ENCODE data around the gene RAB11B. TPM values are rescaled to one million over a fixed set of nuclear protein-coding genes. Genes with fewer than 3 reads are reported as not detected.

The RAB11B gene
- total and polyA plus RNA-seq, 9 of the 15 experiments (the other 6 are each of a cell fraction or from before 2014, with no cell fraction given): 0.74 to 71.0 (median 13.8) TPM

DNA sequence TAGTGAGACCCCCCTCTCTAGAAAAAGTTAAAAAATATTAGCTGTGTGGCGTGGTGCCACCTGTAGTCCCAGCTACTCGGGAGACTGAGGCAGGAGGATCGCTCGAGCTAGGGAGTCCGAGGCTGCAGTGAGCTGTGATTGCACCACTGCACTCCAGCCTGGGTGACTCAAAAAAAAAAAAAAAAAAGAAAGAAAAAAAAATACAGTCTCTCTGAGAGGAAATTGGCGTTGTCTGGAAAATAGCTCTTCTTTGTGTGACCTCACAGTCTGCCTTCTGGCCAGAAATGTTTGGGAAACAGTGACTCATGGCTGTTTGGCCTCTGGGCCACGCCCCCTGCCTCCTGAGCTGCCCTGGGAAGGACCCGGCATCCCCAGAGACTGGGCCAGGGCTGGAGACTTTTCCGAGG is 33.7 kb downstream of the RAB11B start (continued):
- TF ChIP-seq, protein P1, sequence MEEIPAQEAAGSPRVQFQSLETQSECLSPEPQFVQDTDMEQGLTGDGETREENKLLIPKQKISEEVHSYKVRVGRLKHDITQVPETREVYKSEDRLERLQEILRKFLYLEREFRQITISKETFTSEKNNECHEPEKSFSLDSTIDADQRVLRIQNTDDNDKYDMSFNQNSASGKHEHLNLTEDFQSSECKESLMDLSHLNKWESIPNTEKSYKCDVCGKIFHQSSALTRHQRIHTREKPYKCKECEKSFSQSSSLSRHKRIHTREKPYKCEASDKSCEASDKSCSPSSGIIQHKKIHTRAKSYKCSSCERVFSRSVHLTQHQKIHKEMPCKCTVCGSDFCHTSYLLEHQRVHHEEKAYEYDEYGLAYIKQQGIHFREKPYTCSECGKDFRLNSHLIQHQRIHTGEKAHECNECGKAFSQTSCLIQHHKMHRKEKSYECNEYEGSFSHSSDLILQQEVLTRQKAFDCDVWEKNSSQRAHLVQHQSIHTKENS (CRISPR knock-in tag; IDR thresholded peaks at IDR 0.05): no peak
- peak; percentile 40 to 44; a peak in 1 of 4 replicates for TF ChIP-seq FOXK2 (conservative IDR thresholded peaks at IDR 0.05 in 1 of 2, IDR thresholded peaks at IDR 0.05 in 1 of 2; ENCODE audit: low read depth in 2 of 2)
- no peak for TF ChIP-seq ZBTB1 (CRISPR knock-in tag; IDR thresholded peaks at IDR 0.05; ENCODE audit: borderline replicate concordance, low read depth)
- peak; percentile 44; the same call in 1 of the 2 replicates for TF ChIP-seq SMARCA5 (IDR thresholded peaks at IDR 0.05)
- no peak for TF ChIP-seq ZNF165 (CRISPR knock-in tag; IDR thresholded peaks at IDR 0.05; ENCODE audit: borderline replicate concordance)
- TF ChIP-seq EWSR1 (IDR thresholded peaks at IDR 0.05; ENCODE audit: borderline replicate concordance, low read depth, partially characterized antibody): no peak
- no peak for TF ChIP-seq ZNF77 (CRISPR knock-in tag; IDR thresholded peaks at IDR 0.05)
- 0 out of 4 replicates have a peak, but pooled peaks of 1 of the 2 experiments have one; percentile 36 for TF ChIP-seq TBL1XR1 (IDR thresholded peaks at IDR 0.05; ENCODE audit: low read length in 2 of 2)
- no peak for TF ChIP-seq TRIM28 (IDR thresholded peaks at IDR 0.05)
- no peak for TF ChIP-seq TSC22D4 (tag; IDR thresholded peaks at IDR 0.05)
- peak; percentile 33 to 52; a peak in 3 of 4 replicates for TF ChIP-seq NRF1 (conservative IDR thresholded peaks at IDR 0.05 in 1 of 2, IDR thresholded peaks at IDR 0.05 in 1 of 2)
- TF ChIP-seq MXI1 (IDR thresholded peaks at IDR 0.05; ENCODE audit: low read depth, low read length): no peak
- TF ChIP-seq SAP30 (IDR thresholded peaks at IDR 0.05; ENCODE audit: borderline replicate concordance, insufficient read depth, low read depth, low read length, poor library complexity, severe bottlenecking): no peak
- TF ChIP-seq HDAC3 (IDR thresholded peaks at IDR 0.05; ENCODE audit: borderline replicate concordance, partially characterized antibody): no peak
- TF ChIP-seq ZNF384 (IDR thresholded peaks at IDR 0.05; ENCODE audit: low read depth, low read length): peak; percentile 97
- TF ChIP-seq RREB1 (CRISPR knock-in tag; IDR thresholded peaks at IDR 0.05): no peak
- peak; percentile 70 for TF ChIP-seq CEBPB (tag; IDR thresholded peaks at IDR 0.05)
- peak; percentile 35; the same call in 1 of the 2 replicates for TF ChIP-seq CBFA2T3 (IDR thresholded peaks at IDR 0.05)
- 0 out of 4 replicates have a peak, but pooled peaks of 1 of the 2 experiments have one; percentile 36 for TF ChIP-seq TEAD1 (CRISPR knock-in tag; IDR thresholded peaks at IDR 0.05)
- TF ChIP-seq ILK (tag; IDR thresholded peaks at IDR 0.05; ENCODE audit: borderline replicate concordance, low read depth): no peak
- no peak for TF ChIP-seq ZKSCAN8 (CRISPR knock-in tag; IDR thresholded peaks at IDR 0.05)
- TF ChIP-seq RFX5 (IDR thresholded peaks at IDR 0.05; ENCODE audit: low read depth, low read length): peak; percentile 27; the same call in 1 of the 2 replicates
- no peak for TF ChIP-seq CGGBP1 (CRISPR knock-in tag; IDR thresholded peaks at IDR 0.05)

Data from K562 (cell line).